Stimulated activated CD4-positive, alpha-beta T cell treated with anti-CD3 and anti-CD28 coated beads, Interleukin-1b, Interleukin-23, amount 100 ng/mL, for 4 hours (primary cell): ENCODE measurements around the gene CHD1.

Experiments
- DNase-seq, 2 donors: peaks; one replicate each; pipeline ENCODE4 v3.0.0-alpha.2; 2020; ENCODE audit warnings: low read depth in 2 of 2

CHD1 gene

DNA sequence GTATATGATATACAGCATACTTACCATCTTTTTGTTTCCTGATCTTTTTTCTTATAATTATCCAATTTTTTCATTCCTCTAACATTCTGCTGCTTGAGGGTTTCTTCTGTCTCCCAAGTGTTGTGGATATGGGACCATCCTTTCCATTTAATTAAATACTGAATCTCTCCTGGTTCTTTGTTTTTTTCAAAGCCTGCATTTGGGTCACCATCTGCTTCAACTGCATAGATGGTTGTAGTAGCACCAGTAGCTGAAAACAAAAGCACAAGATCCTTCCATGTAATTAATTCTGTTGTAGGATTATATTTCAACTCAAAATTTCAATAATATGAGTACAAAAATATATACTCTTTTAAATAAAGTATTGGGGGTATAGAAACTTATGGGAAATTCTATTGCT is 29.4 kb downstream of the CHD1 start:
- no peak for DNase-seq

DNA sequence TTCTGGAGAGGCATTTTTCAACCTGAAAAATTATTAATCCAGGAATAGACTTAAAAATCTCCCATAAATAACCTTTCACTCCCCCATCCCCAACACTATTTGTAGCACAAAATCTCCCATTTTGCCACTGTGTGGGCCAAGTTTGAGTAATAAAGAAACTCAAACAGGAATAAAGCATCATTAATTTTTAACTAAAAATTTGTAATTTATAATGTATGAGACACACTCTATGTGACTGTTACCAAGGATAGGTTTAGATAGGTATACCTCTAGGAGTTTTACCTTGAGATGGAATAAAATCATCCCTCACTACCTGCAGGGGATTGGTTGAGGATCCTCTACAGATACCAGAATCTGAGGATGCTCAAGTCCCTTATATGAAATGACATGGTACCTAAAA is 30.1 kb downstream of the CHD1 start:
- no peak for DNase-seq

DNA sequence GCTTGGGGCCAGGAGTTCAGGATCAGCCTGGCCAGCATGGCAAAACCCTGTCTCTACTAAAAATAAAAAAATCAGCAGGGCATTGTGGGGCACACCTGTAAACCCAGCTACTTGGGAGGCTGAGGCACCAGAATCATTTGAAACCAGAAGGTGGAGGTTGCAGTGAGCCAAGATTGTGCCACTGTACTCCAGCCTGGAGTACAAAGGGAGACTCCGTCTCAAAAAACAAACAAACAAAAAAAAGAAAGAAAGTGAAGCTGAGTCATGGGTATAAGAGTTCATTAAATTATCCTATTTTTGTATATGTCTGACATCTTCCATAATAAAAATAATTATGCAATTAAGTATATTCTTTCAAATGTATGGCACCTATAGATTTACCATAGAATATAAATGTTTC is 37.2 kb downstream of the CHD1 start:
- no peak for DNase-seq

DNA sequence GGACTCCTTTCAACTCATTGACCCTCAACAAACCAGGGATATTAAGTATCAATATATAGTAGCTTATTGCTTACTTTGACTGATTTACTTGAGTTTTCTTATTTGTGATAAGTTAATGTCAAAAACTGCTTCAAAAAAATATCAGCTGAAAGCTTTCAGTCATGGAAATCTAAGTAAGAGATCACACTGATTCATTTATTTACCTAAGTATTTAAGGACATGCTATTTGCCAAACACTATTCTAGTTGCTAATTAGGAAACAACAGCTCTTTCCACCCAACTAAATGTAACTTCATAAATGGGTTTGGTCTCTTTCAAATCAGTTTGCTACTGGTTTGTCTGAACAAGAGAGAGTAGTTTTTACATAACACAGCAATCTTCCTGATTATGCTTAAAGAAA is 48.2 kb downstream of the CHD1 start:
- no peak for DNase-seq

DNA sequence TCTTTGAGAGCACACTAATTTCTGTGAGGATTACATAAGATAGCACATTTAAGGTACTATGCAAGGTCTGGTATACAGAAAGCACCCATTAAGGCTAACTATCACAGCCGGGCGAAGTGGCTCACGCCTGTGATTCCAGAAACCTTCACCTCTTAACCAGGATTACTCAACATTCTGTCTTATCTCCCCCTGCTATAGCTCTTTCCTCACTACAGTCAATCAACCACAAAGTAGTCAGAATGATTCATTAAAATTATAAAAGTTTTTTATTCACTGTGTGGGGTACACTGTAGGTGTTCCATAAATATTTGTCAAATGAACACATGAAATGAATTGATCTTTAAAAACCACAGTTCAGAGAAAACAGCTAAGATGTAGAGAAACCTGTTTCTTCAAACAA is 48.7 kb downstream of the CHD1 start:
- DNase-seq = no peak

DNA sequence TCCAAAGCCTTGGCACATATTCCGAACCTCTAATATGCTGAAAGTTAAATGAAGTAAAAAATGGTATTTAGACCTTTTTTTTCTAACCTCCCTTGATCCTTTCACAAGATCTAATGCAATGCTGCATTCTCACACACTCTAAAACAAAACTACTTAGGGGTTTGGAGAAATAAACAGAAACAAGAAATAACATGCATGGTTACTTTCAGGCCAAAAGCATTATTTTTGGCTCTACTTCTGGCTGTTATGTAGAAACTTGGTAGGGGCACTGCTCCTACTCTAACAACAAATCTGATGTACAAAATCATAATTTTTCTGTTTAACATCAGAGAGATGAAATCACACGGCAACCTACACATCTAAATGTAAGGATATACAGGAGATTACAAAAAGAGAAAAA is 51.2 kb downstream of the CHD1 start:
- no peak for DNase-seq

DNA sequence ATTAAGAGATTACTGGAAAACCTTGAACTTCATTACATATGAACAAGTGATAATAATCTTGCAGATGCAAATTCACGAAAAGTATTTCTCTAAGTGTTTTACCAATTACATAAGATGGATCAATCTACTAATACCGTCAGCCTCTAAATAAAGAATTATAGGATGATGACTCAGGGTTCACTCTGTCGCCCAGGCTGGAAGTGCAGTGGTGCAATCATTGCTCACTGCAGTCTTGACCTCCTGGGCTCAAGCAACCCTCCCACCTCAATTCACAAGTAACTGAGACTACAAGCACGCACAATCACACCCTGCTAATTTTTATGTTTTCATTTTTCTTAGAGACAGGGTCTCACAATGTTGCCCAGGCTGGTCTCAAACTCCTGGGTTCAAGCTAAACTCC is 56.1 kb downstream of the CHD1 start:
- DNase-seq = no peak

DNA sequence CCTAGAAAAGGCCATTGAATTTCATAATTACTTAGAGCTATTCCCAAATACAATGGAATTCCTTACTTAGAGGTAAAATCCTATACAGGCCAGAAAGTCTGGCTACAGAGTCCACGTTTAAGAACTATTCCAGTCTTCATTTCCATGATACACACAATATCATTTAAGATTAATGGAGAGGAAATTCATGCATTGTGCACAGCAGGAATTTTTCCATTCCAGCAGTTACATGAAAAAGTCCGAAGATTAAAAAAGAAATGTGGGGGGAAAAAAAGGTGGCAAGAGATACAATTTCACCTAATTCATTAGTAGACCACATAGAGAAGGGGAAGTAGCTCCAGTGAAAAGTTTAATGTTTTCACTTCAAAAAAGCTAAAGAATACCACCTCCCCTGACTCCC is 63.1 kb downstream of the CHD1 start:
- no peak for DNase-seq

DNA sequence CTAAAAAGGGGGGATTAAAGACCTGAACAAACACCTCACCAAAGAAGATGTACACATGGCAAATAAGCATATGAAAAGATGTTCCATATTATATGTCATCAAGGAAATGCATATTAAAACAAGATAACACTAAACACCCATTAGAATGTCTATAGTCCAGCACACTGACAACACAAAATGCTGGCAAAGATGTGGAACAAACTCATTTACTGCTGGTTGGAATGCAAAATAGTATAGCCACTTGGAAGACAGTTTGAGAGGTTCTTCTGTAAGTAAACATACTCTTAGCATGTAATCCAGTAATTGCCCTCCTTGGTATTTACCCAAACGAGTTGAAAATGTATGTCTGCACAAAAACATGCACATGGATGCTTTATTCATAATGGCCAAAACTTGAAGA is 81.8 kb downstream of the CHD1 start:
- no peak for DNase-seq

DNA sequence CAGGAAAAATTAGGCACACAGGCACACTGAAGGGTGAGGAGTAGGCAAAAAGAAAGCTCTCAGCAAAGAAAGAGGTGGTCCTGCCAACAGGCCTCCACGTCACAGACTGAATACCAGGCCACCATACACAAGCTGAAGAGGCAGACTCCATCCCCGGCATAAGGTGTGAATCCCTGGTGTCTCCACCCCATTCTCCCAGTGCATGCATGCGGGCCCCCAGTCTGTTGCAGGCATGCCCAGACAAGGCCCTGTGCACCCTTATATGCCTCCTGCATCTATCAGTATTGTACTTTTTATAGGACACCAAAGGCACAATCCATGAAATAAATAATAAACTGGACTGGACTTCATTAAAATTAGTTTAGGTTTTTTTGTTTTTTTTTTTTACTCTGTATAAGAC is 82.3 kb downstream of the CHD1 start:
- no peak for DNase-seq

DNA sequence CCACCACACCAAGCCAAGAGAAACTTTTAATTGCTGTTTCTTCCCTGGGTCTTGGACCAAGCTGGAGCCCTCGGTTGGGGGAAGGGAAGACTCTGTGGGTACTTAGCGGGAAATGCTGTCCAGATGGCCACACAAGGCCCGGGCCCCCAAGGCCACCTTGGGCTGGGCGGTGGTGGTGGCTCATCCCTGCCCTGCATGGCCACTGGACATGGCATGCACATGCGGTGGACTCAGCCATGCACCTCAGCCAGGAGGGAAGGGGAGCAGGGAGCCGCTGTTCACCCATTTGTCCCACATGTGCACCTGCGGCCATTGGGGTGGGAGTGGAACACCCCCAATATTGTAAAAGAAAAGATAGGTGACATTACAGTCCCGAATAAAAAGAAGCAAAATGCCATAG is 82.9 kb downstream of the CHD1 start:
- no peak for DNase-seq

DNA sequence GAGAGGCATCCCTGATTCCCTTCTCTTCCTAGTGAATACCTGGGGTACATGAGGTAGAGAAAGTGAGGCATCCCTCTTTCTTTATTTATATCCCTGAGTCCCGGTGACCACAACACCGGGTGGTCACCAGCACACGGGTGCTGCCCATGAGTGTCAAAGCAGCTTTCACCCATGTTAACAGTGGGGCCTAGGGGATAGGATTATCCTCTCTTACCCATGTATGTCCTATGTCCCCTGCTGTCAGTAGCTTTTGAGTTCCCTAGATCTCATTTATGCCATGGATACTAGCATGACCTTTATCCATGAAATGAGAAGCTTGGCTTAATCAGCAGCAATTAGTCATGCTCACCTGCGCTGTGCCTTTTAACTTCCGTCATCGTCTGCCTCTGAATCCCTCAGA is 83.9 kb downstream of the CHD1 start:
- DNase-seq = no peak

DNA sequence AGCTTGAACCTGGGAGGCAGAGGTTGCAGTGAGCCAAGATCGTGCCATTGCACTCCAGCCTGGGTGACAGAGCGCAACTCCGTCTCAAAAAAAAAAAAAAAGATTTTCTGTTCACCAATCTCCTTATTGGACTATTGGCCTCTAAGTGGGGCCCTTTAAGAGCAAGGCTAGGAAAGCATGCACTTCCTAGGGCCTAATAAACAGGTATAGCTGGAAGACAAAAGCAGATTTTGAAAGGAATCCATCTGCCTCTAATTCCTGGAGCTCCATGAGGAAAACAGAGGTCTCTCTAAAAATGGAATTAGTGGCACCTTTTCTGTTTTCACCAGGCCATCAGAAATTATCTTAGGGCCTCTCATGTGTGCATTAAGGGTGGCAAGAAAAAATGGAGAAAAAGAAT is 85.3 kb downstream of the CHD1 start:
- no peak for DNase-seq

DNA sequence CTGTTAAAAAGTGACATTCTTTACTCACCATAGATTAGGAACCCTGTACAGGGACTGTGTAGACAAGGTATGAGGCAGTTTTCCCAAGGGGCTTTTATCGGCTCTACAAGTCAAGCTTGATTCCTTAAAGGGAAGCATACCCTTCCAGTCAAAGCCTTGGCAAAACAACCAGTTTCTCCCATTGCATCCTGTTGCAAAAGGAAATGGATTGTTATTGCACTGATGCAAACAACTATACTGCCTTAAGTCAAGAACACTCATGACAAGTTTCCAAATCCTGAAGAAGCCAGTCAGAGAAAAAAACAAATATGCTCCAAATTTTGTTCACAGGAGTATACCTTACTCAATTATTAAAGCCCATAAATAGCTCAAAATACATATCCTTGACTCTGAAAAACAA is 87.9 kb downstream of the CHD1 start:
- no peak for DNase-seq

DNA sequence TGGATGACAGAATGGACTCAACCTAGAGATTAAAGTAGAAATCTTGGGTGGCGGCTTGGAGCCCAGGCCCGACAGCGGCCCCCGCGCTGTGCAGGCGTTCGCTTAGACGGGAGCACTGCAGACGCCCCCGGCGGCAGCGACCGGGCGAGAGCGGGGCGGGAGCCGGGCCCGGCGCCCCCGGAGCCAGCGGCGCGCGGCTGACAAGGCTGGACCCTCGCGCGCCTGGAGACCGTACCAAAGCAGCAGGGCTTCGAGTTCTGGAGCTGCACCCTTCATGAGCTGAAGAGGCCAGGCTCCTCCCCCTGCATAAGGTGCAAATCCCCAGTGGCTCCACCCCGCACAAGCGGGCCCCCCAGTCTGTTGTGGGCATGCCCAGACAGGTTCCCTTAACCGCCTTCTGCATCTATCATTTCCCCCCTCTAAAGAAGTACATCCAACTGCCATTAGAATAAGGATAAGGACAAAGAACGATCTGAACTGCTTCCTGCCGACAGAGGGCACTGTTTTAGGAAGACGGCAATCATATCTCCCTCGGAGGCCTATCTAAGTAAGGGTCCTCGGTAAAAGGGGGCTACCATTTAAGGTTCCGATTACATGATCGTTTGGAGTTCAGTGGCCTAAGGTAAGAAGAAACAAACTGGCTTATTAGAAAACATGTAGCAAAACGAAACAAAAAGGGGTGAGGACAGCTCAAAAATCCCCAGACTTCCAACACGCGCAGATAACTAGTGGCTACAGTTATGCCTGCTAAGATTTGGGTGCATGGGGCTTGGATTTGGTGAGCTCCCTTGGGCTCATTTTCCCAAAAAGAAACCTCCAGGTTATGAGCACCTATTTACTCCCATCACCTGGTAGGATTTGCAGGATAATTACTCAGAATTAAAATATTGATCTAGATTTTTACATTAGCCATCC is 89.1 kb downstream of the CHD1 start:
- no peak for DNase-seq

DNA sequence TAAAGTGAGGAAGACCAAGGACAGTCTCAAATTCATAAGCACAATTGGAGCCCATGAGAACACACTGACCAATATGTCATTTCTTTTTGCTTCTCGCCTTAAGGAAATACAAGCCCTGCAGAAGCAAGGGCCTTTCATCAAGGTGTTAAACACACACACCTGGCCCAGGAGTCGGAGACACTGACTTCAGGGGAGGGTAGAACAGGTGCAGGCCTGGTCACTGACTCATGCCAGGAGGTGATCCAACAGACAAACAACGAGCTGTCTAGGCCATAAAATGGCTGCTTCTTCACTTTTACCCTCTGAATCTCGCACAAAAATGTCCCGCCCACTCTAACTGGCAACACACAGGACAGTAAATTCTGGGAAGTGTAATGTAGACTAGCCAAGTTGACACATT is 92.6 kb downstream of the CHD1 start:
- DNase-seq = no peak

DNA sequence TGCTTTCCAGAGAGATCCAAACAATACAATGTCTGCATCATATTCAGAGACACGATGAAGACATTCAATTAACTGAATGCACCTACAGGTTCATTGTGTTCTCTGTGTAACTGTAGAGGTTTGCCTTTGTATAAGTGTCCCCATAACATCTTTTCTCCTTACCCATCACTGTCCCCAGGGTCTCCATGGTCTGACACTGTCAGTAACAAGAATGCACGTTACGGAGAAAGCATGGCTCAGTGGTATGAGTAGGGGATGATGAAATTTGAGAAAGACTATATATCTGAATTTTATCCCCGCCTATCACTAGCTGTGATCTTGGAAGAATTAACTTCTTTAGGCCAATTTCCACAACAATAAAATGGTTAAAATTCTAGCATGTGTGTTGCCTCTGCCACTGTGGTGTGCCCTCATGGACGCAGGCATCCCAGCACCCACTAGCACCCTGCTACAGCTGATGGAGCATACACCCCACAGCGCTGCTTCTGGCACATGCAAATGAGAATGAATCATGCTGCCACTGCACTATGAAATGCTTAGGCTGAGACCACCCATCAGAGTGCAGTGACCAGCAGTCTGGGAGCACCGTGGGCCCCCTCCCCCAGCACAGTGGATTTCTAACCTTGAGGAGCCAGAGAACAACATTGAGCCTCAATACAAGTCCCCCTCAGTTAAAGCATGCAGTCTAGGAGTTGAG is 101.1 kb downstream of the CHD1 start:
- DNase-seq = no peak

DNA sequence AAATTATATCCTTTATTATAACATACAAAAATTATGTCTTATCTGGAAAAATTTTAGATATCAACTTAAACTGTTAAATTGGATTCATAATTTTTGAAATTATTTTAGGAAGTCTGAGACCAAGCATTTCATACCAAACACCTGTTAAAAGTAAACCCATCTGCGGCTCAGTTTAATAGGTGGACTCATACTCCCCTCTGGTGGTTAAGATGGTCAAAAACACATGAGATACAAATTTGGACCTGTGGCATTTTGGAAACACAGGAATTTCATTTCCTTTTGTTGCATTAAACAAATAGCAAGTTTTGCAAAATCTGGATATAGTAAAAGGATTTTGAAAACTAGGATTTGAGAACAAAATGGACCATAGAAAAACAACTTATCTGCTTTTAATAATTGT is 101.6 kb downstream of the CHD1 start:
- no peak for DNase-seq

DNA sequence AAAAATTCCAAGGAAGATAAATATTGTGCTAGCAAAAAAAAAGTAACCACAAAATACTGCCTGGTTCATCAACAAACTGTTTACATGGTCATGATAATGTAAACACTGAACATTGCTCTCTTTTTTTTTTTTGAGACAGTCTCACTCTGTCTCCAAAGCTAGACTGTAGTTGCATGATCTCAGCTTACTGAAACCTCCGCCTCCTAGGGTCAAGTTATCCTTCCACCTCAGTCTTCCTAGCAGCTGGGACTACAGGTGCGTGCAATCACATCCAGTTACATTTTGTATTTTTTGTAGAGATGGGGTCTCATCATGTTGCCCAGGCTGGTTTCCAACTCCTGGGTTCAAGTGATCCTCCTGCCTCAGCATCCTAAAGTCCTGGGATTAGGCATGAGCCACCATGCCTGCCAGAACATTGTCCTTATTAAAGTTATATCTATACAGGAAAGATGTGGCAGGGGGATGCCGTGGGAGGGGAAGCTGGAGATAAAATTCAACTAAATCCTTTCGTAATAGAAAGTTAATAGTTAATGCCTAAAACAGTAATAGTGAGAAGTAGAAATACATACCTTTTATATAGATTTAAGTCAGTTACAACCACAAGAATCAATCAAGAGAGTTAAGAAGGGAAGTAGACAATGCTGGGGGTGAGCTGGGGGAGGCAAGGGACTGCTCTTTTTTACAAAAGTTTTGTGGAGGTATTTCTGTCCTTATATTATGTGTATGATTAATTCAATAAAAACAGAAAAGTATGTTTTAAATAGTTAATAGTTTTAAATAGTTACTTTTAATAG is 103.0 kb downstream of the CHD1 start:
- DNase-seq = no peak

DNA sequence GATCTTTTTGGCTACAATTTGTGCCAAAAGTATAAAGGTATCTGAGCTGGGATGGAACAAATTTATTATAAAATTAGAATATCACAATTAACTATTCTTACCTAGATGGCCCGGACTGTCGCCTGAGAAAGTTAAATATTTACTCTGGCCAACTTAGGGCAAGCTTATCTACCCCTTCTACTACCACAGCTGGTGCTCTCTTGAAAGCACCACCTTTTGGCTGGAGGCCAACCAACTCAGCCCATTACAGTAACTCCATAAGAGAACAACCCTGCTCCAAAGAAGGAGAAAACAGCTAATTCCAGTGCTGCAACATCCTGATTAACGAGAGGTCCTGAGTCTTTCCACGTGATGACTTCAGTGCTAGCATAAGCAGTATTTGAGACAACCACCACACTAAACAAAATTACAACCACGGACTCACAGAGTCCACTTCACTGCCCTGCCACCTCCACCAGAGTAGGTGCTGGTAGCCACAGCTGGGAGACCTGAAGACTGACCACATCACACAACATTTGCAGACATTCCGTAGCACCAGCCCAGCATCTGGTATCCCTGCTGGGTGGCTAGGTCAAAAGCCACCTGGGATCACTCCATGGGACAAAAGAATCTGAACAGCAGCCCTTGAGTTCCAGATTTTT is 112.1 kb downstream of the CHD1 start:
- DNase-seq = no peak

DNA sequence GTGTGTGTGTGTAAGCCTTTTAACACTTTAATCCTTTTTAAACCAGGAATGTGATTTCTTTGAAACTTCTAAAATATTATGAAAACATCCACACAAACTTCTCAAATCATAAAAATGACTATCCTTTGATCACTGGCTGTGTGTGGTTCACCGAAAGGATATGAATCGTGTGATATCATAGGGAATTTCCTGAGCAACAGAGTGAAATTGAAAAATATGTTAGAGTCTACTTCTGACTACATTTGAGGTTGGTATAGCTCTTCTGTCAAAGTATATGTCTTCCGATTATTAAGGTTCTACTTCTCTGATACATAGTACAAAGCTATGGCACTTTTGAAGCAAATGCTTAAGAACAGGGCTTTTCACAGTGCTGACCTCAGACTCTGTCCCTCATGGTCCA is 115.1 kb downstream of the CHD1 start:
- no peak for DNase-seq

DNA sequence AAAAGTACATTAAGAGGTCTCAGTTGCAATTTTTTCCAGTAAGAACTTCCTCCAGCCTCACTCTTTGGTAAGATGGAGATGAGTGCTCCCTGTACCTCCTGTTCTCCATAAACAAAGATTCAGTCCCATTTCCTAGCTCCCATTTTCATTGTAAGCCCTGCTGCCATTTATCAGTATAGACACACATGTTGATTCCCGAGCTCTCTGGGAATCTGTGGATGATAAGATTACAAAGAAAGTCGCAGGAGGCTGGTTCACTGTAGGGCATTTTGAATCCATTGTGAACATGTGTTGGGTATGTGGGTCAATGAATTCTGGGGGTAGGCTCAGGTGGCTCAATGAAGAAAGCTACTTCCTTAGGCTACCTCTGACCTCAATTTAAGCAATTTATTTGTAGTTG is 118.6 kb downstream of the CHD1 start:
- DNase-seq = no peak
